ENCODE data around the gene RNF19B.

DNA sequence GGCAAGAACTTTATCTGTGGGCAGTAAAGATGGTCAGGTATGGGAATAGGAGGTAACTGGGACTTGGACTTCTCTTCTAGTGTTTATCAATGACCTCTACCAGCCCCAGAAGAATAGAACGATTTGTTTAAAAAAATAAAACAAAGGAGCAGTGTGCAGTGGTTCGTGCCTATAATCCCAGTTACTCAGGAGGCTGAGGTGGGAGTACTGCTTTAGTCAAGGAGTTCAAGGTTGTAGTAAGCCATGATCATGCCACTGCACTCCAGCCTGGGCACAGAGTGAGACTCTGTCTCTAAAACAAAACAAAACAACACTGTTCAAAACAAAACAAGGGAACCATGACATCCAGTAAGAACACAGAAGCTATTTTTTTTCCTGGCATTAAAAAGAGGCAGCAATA lies 4.3 kb downstream of the RNF19B start:
- TF ChIP-seq, protein P1, sequence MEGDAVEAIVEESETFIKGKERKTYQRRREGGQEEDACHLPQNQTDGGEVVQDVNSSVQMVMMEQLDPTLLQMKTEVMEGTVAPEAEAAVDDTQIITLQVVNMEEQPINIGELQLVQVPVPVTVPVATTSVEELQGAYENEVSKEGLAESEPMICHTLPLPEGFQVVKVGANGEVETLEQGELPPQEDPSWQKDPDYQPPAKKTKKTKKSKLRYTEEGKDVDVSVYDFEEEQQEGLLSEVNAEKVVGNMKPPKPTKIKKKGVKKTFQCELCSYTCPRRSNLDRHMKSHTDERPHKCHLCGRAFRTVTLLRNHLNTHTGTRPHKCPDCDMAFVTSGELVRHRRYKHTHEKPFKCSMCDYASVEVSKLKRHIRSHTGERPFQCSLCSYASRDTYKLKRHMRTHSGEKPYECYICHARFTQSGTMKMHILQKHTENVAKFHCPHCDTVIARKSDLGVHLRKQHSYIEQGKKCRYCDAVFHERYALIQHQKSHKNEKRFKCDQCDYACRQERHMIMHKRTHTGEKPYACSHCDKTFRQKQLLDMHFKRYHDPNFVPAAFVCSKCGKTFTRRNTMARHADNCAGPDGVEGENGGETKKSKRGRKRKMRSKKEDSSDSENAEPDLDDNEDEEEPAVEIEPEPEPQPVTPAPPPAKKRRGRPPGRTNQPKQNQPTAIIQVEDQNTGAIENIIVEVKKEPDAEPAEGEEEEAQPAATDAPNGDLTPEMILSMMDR (IDR thresholded peaks at IDR 0.05), result no peak
- no peak for TF ChIP-seq POLR2A (IDR thresholded peaks at IDR 0.05)
